K562 treated with DMSO at 1 percent for 24 hours (cell line): ENCODE data around the gene NAPA. TPM values are rescaled to one million over a fixed set of nuclear protein-coding genes. Genes with fewer than 3 reads are reported as not detected.

Source experiments
- total RNA-seq: library from RNA; unstranded; fragments of 300-600 nt; gene quantifications from 2 replicates; pipeline ENCODE4 v1.2.3, GENCODE V29; 2022; ENCODE audit warnings: low read depth; ENCODE audit not compliant: insufficient read depth

NAPA gene
- total RNA-seq: 137 and 139 TPM in 2 replicates

GRCh38 chr19:47514869-47515588 is at the start of gene NAPA:
Gene NAPA (minus strand): TSS chr19:47515063. CDS start chr19:47514940, 123 bp downstream.

GRCh38 chr19:47483800-47484690 is 30.8 kb downstream of the NAPA start, which contains the start of gene KPTN:
Gene KPTN (minus strand): TSS chr19:47484219. CDS start chr19:47484160, 59 bp downstream.

GRCh38 chr19:47471733-47472457 is 43.0 kb downstream of the NAPA start, which contains the start of gene SLC8A2:
Gene SLC8A2 (minus strand): TSS chr19:47471893. CDS start chr19:47466403, 5,490 bp downstream.

Other genes with a start within 250 kb of the NAPA start
- gene INAFM1, start 240.2 kb downstream of the NAPA start, total RNA-seq: 34.3 and 43.4 TPM in 2 replicates
- gene C5AR1, start 205.2 kb downstream of the NAPA start, total RNA-seq: 0.80 and 2.4 TPM in 2 replicates
- 0.14 and 0.22 TPM in 2 replicates for gene C5AR2, start 182.9 kb downstream of the NAPA start, total RNA-seq
- 22.4 and 23.0 TPM in 2 replicates for gene DHX34, start 165.7 kb downstream of the NAPA start, total RNA-seq
- gene MEIS3, start 95.5 kb downstream of the NAPA start, total RNA-seq: 8.9 and 9.3 TPM in 2 replicates
- gene SLC8A2, start 43.2 kb downstream of the NAPA start, total RNA-seq: 0.71 and 1.3 TPM in 2 replicates
- 10.7 and 11.6 TPM in 2 replicates for gene KPTN, start 30.8 kb downstream of the NAPA start, total RNA-seq
- gene ZNF541, start 58.1 kb upstream of the NAPA start, total RNA-seq: 0.31 and 0.42 TPM in 2 replicates
- 10.7 TPM in 2 replicates for gene BICRA, start 94.1 kb upstream of the NAPA start, total RNA-seq
- 51.1 and 52.3 TPM in 2 replicates for gene EHD2, start 198.4 kb upstream of the NAPA start, total RNA-seq
- gene NOP53, start 230.5 kb upstream of the NAPA start, total RNA-seq: 1,097 and 1,125 TPM in 2 replicates